Esophagus squamous epithelium (tissue), 5 donors: Measurements from ENCODE around the gene SLC9A9. TPM values are rescaled to one million over a fixed set of nuclear protein-coding genes. Genes with fewer than 3 reads are reported as not detected.

Experiments used
- DNase-seq: peaks from one replicate; lab custom pipeline; 2025; lab: John Stamatoyannopoulos, UW
- H3K27ac ChIP-seq, 4 donors: fragments of 200-600 bp; sonication (generic); one replicate each; pipeline ENCODE4 v1.5.1; 2016 to 2019; ENCODE audit warnings: mild to moderate bottlenecking in 1 of 4
- H3K27me3 ChIP-seq, 4 donors: fragments of 200-600 bp; sonication (generic); 1 replicate in 3 of 4; 2 replicates in 1 of 4; pipeline versions ENCODE4 v1.5.1 to v1.6.0; 2017 to 2021; ENCODE audit warnings: antibody characterized with exemption in 1 of 4
- H3K36me3 ChIP-seq, 3 donors: fragments of 200-600 bp; sonication (generic); one replicate each; pipeline ENCODE4 v1.5.1; 2016 to 2019
- H3K4me1 ChIP-seq, 3 donors: fragments of 200-600 bp; sonication (generic); one replicate each; pipeline ENCODE4 v1.5.1; 2017 to 2019
- H3K4me3 ChIP-seq, 4 donors: fragments of 200-600 bp; sonication (generic); 1 replicate in 3 of 4; 2 replicates in 1 of 4; pipeline ENCODE4 v1.5.1; 2016 to 2019; ENCODE audit warnings: mild to moderate bottlenecking in 2 of 4, moderate library complexity in 1 of 4
- H3K9me3 ChIP-seq, 3 donors: fragments of 200-600 bp; sonication (generic); one replicate each; pipeline ENCODE4 v1.5.1; 2016 to 2019
- POLR2A ChIP-seq, 4 donors: fragments of 450-650 bp; IDR thresholded peaks; one replicate each; pipeline ENCODE4 v1.6.1; 2017; ENCODE audit warnings: antibody characterized with exemption in 4 of 4, mild to moderate bottlenecking in 4 of 4, moderate library complexity in 3 of 4
- WGBS, 2 donors: methylation state at CpG; one replicate each; pipeline ENCODE4 v1.1.5; 2018; 5-methylcytosine and 5-hydroxymethylcytosine counted together
- intact Hi-C: fragments of 100-400 bp; cut with DNase I; formaldehyde crosslinking; loops from one replicate; pipeline ENCODE4 v1.15.0; 2022
- total RNA-seq, 4 donors: library from RNA; depleted of rRNA; stranded (reverse); fragments of >200 nt; gene quantifications; one replicate each; pipeline ENCODE4 v1.1.0, GENCODE V29; 2016
- TF ChIP-seq, protein P1 (sequence below), 6 experiments: fragments of 450-650 bp in 4 of 6; fragments of 200-600 bp in 2 of 6; sonication (generic) in 2 of 6; IDR thresholded peaks; one replicate each; pipeline ENCODE4 v1.5.1; 2016 to 2019; ENCODE audit warnings: antibody characterized with exemption in 6 of 6, mild to moderate bottlenecking in 4 of 6, moderate library complexity in 4 of 6
- donor health status: DM: yes; HTN: yes; CAD: no.

Gene SLC9A9
- total RNA-seq, 4 donors from 2014 or later, result 11.2 to 22.3 (median 18.9) TPM

- DNase-seq, result no peak
- Histone ChIP-seq H3K4me1 (no peaks in the 10 kb centered on the region), H3K27me3 (no peaks in the 10 kb centered on the region), H3K36me3 (peaks cover 0 to under 1% (median 0%) of the 10 kb centered on the region in 3 donors), H3K9me3 (no peaks in the 10 kb centered on the region), H3K4me3 (no peak overlapping the region), H3K27ac (no peak overlapping the region)
- intact Hi-C loops, result no loop called here
- TF ChIP-seq, protein P1, sequence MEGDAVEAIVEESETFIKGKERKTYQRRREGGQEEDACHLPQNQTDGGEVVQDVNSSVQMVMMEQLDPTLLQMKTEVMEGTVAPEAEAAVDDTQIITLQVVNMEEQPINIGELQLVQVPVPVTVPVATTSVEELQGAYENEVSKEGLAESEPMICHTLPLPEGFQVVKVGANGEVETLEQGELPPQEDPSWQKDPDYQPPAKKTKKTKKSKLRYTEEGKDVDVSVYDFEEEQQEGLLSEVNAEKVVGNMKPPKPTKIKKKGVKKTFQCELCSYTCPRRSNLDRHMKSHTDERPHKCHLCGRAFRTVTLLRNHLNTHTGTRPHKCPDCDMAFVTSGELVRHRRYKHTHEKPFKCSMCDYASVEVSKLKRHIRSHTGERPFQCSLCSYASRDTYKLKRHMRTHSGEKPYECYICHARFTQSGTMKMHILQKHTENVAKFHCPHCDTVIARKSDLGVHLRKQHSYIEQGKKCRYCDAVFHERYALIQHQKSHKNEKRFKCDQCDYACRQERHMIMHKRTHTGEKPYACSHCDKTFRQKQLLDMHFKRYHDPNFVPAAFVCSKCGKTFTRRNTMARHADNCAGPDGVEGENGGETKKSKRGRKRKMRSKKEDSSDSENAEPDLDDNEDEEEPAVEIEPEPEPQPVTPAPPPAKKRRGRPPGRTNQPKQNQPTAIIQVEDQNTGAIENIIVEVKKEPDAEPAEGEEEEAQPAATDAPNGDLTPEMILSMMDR (IDR thresholded peaks at IDR 0.05), result no peak
- no peak for TF ChIP-seq POLR2A (IDR thresholded peaks at IDR 0.05)
Measured at GRCh38 chr3:143629726-143630125, 218.5 kb downstream of the SLC9A9 start.

DNA sequence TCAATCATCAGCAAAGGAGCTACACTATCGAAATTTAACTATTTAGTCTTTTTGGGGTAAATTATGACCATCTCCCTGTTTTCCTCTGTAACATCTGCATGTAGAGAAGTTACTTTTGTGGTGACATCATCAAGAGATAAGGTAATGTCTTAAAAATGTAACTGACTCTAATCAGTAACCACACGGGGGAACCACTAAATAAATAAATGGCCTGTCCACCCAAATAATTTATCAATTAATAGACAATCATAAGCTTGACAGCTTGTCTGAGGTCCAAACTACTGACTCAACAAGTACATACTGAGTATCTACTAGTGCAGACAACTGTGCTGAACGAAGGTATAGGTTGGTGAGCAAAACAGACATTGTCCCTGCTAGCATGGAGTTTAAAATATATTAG is 219.3 kb downstream of the SLC9A9 start:
- Histone ChIP-seq H3K27ac (no peak overlapping the region), H3K4me3 (no peak overlapping the region), H3K36me3 (no peaks in the 10 kb centered on the region), H3K9me3 (no peaks in the 10 kb centered on the region), H3K27me3 (no peaks in the 10 kb centered on the region), H3K4me1 (no peaks in the 10 kb centered on the region)
- intact Hi-C loops, result no loop called here
- DNase-seq, result no peak
- TF ChIP-seq, protein P1 (IDR thresholded peaks at IDR 0.05), result no peak
- TF ChIP-seq POLR2A (IDR thresholded peaks at IDR 0.05), result no peak
- WGBS, 2 donors, result 69 to 74% methylated on average over 3 of the region's 3 CpGs

DNA sequence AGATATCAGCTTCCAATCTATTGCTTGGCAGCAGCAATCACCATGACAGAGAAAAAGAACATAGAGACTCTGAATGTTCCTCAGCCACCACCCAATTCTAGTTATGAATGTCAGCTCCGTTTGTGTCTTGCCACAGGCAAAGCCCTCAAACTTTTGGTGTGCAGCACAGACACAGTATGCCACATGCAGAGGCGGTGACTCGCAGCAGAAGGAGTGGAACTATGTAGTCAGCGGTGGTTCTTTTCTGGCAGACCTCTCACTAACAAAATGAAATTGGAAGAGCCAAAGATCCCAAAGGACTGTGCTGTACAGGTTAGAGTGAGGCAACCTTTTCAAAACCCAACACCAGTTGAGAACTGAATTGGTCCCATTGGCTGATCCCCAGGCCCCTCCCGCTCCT is 220.9 kb downstream of the SLC9A9 start:
- intact Hi-C loops, result no loop called here
- TF ChIP-seq, protein P1 (IDR thresholded peaks at IDR 0.05), result no peak
- Histone ChIP-seq H3K9me3 (no peaks in the 10 kb centered on the region), H3K36me3 (no peaks in the 10 kb centered on the region), H3K27ac (no peak overlapping the region), H3K27me3 (no peaks in the 10 kb centered on the region), H3K4me1 (no peaks in the 10 kb centered on the region), H3K4me3 (no peak overlapping the region)
- WGBS, 2 donors, result 82 to 86% methylated on average over 5 of the region's 5 CpGs
- no peak for DNase-seq

DNA sequence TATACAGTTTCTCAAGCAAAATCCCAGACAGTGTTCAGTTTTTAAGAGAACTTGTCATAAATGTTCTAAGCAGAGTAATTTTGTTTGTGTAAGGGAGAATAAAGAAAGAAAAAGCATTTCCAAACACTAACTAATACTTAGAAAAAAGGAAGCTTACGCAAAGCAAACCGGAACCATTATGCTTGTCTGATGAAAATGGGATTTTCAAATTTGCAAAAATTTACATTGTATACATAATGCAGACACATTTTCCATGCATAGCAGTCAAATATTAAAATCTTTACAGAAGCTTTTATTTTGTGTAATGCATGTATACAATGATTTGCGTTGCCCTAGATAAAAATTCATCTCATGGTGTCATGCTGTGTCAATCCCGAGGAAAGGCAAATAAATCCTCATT is 229.0 kb downstream of the SLC9A9 start:
- Histone ChIP-seq H3K27ac (no peak overlapping the region), H3K36me3 (peaks cover 0 to 18% (median 0%) of the 10 kb centered on the region in 3 donors), H3K4me3 (no peak overlapping the region), H3K4me1 (no peaks in the 10 kb centered on the region), H3K9me3 (peaks cover 0 to 5% (median 0%) of the 10 kb centered on the region in 3 donors), H3K27me3 (no peaks in the 10 kb centered on the region)
- intact Hi-C loops, result no loop called here
- DNase-seq, result no peak
- TF ChIP-seq, protein P1 (IDR thresholded peaks at IDR 0.05), result no peak
- no peak for TF ChIP-seq POLR2A (IDR thresholded peaks at IDR 0.05)
- 76 to 88% methylated on average over 4 of the region's 4 CpGs for WGBS, 2 donors

GRCh38 chr3:143617050-143617449 is 231.2 kb downstream of the SLC9A9 start:
- H3K9me3 ChIP-seq, result peaks cover 0 to 5% (median 0%) of the 10 kb centered on the region in 3 donors
- DNase-seq, result no peak
- peaks cover 0 to 18% (median 0%) of the 10 kb centered on the region in 3 donors for H3K36me3 ChIP-seq
- no peaks in the 10 kb centered on the region for H3K4me1 ChIP-seq
- no peak overlapping the region for H3K4me3 ChIP-seq
- TF ChIP-seq POLR2A (IDR thresholded peaks at IDR 0.05), result no peak
- TF ChIP-seq, protein P1 (IDR thresholded peaks at IDR 0.05), result no peak
- intact Hi-C loops, result no loop called here
- no peak overlapping the region for H3K27ac ChIP-seq
- no peaks in the 10 kb centered on the region for H3K27me3 ChIP-seq
- WGBS, 2 donors, result 91 to 100% methylated on average over 2 of the region's 2 CpGs
